ENCODE data around the gene B4GALNT3.

DNA sequence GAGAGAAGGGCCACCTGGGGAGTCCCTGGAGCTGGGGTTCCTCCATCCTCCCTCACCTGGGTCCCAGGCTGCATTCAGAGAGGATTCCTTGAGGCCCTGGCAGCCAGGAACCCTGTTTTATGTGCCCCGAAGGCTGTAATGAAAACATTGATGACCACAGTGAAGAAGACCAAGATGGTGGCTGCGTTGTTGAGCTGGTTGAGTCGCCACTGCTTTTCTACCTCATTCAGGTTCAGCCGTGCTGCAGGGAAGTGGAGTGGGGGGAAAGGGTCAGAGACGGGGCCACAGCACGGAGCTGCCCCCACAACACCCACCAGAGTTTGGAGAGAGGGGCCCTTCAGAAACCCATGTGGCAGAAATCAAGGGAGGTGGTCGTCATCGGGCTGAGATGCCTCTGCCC is 105.4 kb downstream of the B4GALNT3 start:
- TF ChIP-seq CTCF (IDR thresholded peaks at IDR 0.05): no peak
- TF ChIP-seq POLR2A (IDR thresholded peaks at IDR 0.05; ENCODE audit: low read depth): no peak
